Mesenchymal stem cell (in vitro differentiated cells and primary cell): Measurements from ENCODE around the gene CYYR1.

Source experiments
- DNase-seq: peaks from one replicate; pipeline ENCODE4 v3.0.0-alpha.2; 2013
- H2AFZ ChIP-seq: one replicate; pipeline ENCODE4 v1.6.1; 2013; ENCODE audit warnings: low read depth, mild to moderate bottlenecking, control low read depth, inconsistent platforms, low read length, moderate library complexity
- H2AK5ac ChIP-seq: 2 replicates; pipeline ENCODE4 v1.6.1; 2013; ENCODE audit warnings: low read length, moderate library complexity, mild to moderate bottlenecking, inconsistent platforms; ENCODE audit not compliant: severe bottlenecking
- H2BK120ac ChIP-seq: one replicate; pipeline ENCODE4 v1.6.1; 2013; ENCODE audit warnings: low read depth, mild to moderate bottlenecking, inconsistent platforms, low read length, moderate library complexity
- H2BK12ac ChIP-seq, 2 experiments: one replicate each; pipeline ENCODE4 v1.6.1; 2013; ENCODE audit warnings: inconsistent platforms in 2 of 2, low read length in 2 of 2, mild to moderate bottlenecking in 2 of 2, moderate library complexity in 2 of 2, control low read depth in 1 of 2
- H2BK15ac ChIP-seq: one replicate; pipeline ENCODE4 v1.6.1; 2013; ENCODE audit warnings: mild to moderate bottlenecking, low read depth, inconsistent platforms; ENCODE audit not compliant: poor library complexity, severe bottlenecking
- H2BK5ac ChIP-seq: 2 replicates; pipeline ENCODE4 v1.6.1; 2013; ENCODE audit warnings: low read depth, mild to moderate bottlenecking, low read length, control low read depth, inconsistent platforms; ENCODE audit not compliant: poor library complexity, severe bottlenecking
- H3K14ac ChIP-seq, 2 experiments: one replicate each; pipeline ENCODE4 v1.6.1; 2013; ENCODE audit warnings: inconsistent platforms in 2 of 2, low read length in 2 of 2, control low read depth in 1 of 2, mild to moderate bottlenecking in 1 of 2, moderate library complexity in 1 of 2
- H3K18ac ChIP-seq, 2 experiments: one replicate each; pipeline ENCODE4 v1.6.1; 2013; ENCODE audit warnings: inconsistent platforms in 2 of 2, low read length in 2 of 2, control low read depth in 1 of 2, low read depth in 1 of 2, mild to moderate bottlenecking in 1 of 2
- H3K23ac ChIP-seq, 2 experiments: one replicate each; pipeline ENCODE4 v1.6.1; 2013; ENCODE audit warnings: inconsistent platforms in 2 of 2, low read length in 2 of 2, mild to moderate bottlenecking in 2 of 2, moderate library complexity in 2 of 2, control low read depth in 1 of 2
- H3K27ac ChIP-seq: 2 replicates; pipeline ENCODE4 v1.5.1; 2013; ENCODE audit warnings: mild to moderate bottlenecking, moderate library complexity, low read length, control low read depth, inconsistent platforms; ENCODE audit not compliant: poor library complexity, severe bottlenecking
- H3K27me3 ChIP-seq, 2 experiments: 2 replicates each; pipeline versions ENCODE4 v1.6.1 to v1.7.0; 2013; ENCODE audit warnings: low read length in 2 of 2, mild to moderate bottlenecking in 2 of 2, moderate library complexity in 2 of 2, control low read depth in 1 of 2, inconsistent platforms in 1 of 2; ENCODE audit not compliant: control insufficient read depth in 1 of 2, insufficient read depth in 1 of 2
- H3K36me3 ChIP-seq, 2 experiments: 2 replicates each; pipeline versions ENCODE4 v1.6.1 to v1.7.0; 2013; ENCODE audit warnings: low read length in 2 of 2, control low read depth in 1 of 2, inconsistent platforms in 1 of 2, low read depth in 1 of 2, mild to moderate bottlenecking in 1 of 2; ENCODE audit not compliant: insufficient read depth in 2 of 2, control insufficient read depth in 1 of 2
- H3K4ac ChIP-seq, 2 experiments: one replicate each; pipeline ENCODE4 v1.6.1; 2013; ENCODE audit warnings: inconsistent platforms in 2 of 2, low read length in 2 of 2, mild to moderate bottlenecking in 2 of 2, moderate library complexity in 2 of 2, control low read depth in 1 of 2, low read depth in 1 of 2
- H3K4me1 ChIP-seq: 2 replicates; pipeline ENCODE4 v1.6.1; 2013; ENCODE audit warnings: low read depth, low read length, control low read depth; ENCODE audit not compliant: control insufficient read depth, insufficient read depth
- H3K4me2 ChIP-seq: 2 replicates; pipeline ENCODE4 v1.6.1; 2013; ENCODE audit warnings: low read length, mild to moderate bottlenecking, inconsistent platforms; ENCODE audit not compliant: poor library complexity, severe bottlenecking
- H3K4me3 ChIP-seq, 2 experiments: 2 replicates each; pipeline versions ENCODE4 v1.5.1 to v1.7.0; 2013; ENCODE audit warnings: low read length in 2 of 2, mild to moderate bottlenecking in 2 of 2, control low read depth in 1 of 2, low read depth in 1 of 2; ENCODE audit not compliant: insufficient read depth in 1 of 2
- H3K79me1 ChIP-seq: replicated peaks from 2 replicates; pipeline ENCODE4 v1.6.1; 2013; ENCODE audit warnings: mild to moderate bottlenecking, control low read depth, low read length, inconsistent platforms; ENCODE audit not compliant: poor library complexity, severe bottlenecking
- H3K9ac ChIP-seq: 2 replicates; pipeline ENCODE4 v1.7.0; 2013; ENCODE audit warnings: mild to moderate bottlenecking, low read length, moderate library complexity
- H3K9me3 ChIP-seq: 2 replicates; pipeline ENCODE4 v1.7.0; 2013; ENCODE audit warnings: mild to moderate bottlenecking, low read length; ENCODE audit not compliant: control insufficient read depth
- H4K8ac ChIP-seq: one replicate; pipeline ENCODE4 v1.6.1; 2013; ENCODE audit warnings: inconsistent platforms, mild to moderate bottlenecking, low read length, moderate library complexity
- H4K91ac ChIP-seq: one replicate; pipeline ENCODE4 v1.6.1; 2013; ENCODE audit warnings: mild to moderate bottlenecking, low read length, inconsistent platforms
- WGBS: methylation state at CpG from one replicate; pipeline ENCODE4 v1.1.7; 2013; ENCODE audit warnings: mixed read lengths; 5-methylcytosine and 5-hydroxymethylcytosine counted together

Gene CYYR1

DNA sequence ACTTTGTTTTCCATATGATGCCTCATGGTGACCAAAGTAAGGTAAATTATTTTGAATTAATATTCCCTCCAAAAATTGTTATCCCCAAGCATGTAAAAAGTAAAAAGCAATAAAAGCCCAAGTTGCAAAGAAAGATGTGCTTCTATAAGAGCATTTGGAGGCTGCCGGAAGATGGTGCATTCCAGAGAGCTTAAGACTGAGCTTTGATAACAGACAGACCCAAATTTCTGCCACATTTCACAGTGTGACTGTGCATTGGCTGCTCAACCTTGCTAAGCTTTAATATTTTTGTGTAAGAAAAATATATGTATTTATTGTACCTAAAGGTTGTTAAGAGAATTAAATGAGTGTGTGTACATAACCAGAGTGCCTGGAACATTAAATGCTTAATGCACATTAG is 67.9 kb downstream of the CYYR1 start:
- H2BK5ac ChIP-seq: no peak overlapping the region
- no peak overlapping the region for H4K91ac ChIP-seq
- no peak overlapping the region for H2BK120ac ChIP-seq
- H2BK12ac ChIP-seq: no peak overlapping the region
- no peaks in the 10 kb centered on the region for H3K79me1 ChIP-seq
- no peaks in the 10 kb centered on the region for H3K9me3 ChIP-seq
- no peak overlapping the region for H3K14ac ChIP-seq
- H3K27ac ChIP-seq: no peak overlapping the region
- no peak overlapping the region for H3K18ac ChIP-seq
- DNase-seq: peak; percentile 1
- no peak overlapping the region for H3K4ac ChIP-seq
- H3K27me3 ChIP-seq: no peaks in the 10 kb centered on the region
- H2AK5ac ChIP-seq: no peak overlapping the region
- no peaks in the 10 kb centered on the region for H3K4me1 ChIP-seq
- no peak overlapping the region for H3K9ac ChIP-seq
- H3K4me3 ChIP-seq: no peak overlapping the region
- WGBS: 50% methylated on average over 1 of the region's 1 CpG
- no peaks in the 10 kb centered on the region for H3K36me3 ChIP-seq
- no peak overlapping the region for H2AFZ ChIP-seq
- no peak overlapping the region for H3K4me2 ChIP-seq
- H4K8ac ChIP-seq: no peak overlapping the region
- no peak overlapping the region for H2BK15ac ChIP-seq
- no peak overlapping the region for H3K23ac ChIP-seq

GRCh38 chr21:26503414-26503813 is 69.7 kb downstream of the CYYR1 start:
- Histone ChIP-seq H2BK120ac (no peak overlapping the region), H4K8ac (no peak overlapping the region), H3K4me1 (no peaks in the 10 kb centered on the region), H3K18ac (no peak overlapping the region), H3K23ac (no peak overlapping the region), H3K4me2 (no peak overlapping the region), H3K9me3 (no peaks in the 10 kb centered on the region), H3K9ac (no peak overlapping the region), H3K4me3 (no peak overlapping the region), H3K27me3 (no peaks in the 10 kb centered on the region), H3K4ac (no peak overlapping the region), H3K14ac (no peak overlapping the region), H2AFZ (no peak overlapping the region), H2BK12ac (no peak overlapping the region), H3K36me3 (no peaks in the 10 kb centered on the region), H3K79me1 (no peaks in the 10 kb centered on the region), H3K27ac (no peak overlapping the region), H2BK5ac (no peak overlapping the region), H2BK15ac (no peak overlapping the region), H2AK5ac (no peak overlapping the region), H4K91ac (no peak overlapping the region)
- 89% methylated on average over 1 of the region's 2 CpGs for WGBS
- no peak for DNase-seq

DNA sequence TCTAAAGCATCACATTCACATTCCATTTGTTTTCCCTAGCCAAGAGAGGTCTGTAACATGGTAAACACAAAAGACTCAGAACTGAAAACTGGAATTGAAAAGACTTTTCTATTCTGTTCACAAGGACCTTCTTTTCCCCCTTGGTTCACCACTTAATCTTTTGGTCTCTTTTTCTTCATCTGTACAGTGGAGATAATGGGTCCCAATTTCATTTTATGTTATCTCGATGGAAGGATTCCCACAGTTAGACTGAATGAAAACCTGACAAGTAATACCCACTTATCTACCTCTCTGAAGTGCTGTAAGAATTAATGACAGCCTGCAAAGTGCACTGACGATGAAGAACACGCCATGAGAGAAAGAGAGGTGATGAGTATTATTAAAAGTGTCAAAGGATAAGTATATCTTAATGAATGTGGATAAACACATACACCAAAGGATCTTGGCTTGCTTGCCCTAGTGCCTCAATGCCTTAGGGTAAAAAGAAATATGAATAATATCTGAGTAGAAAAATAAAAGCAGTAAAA is 71.5 kb downstream of the CYYR1 start:
- H3K4me1 ChIP-seq: no peaks in the 10 kb centered on the region
- no peak overlapping the region for H3K4ac ChIP-seq
- no peak overlapping the region for H3K18ac ChIP-seq
- H2AFZ ChIP-seq: no peak overlapping the region
- H3K4me2 ChIP-seq: no peak overlapping the region
- no peak overlapping the region for H2BK5ac ChIP-seq
- no peak overlapping the region for H2AK5ac ChIP-seq
- H3K79me1 ChIP-seq: no peaks in the 10 kb centered on the region
- no peak overlapping the region for H2BK15ac ChIP-seq
- H4K8ac ChIP-seq: no peak overlapping the region
- no peak overlapping the region for H3K23ac ChIP-seq
- H4K91ac ChIP-seq: no peak overlapping the region
- WGBS: 100% methylated on average over 2 of the region's 3 CpGs
- H2BK12ac ChIP-seq: no peak overlapping the region
- no peak for DNase-seq
- no peak overlapping the region for H2BK120ac ChIP-seq
- no peak overlapping the region for H3K4me3 ChIP-seq
- no peak overlapping the region for H3K27ac ChIP-seq
- H3K9ac ChIP-seq: no peak overlapping the region
- H3K9me3 ChIP-seq: no peaks in the 10 kb centered on the region
- no peaks in the 10 kb centered on the region for H3K36me3 ChIP-seq
- H3K27me3 ChIP-seq: no peaks in the 10 kb centered on the region
- no peak overlapping the region for H3K14ac ChIP-seq

DNA sequence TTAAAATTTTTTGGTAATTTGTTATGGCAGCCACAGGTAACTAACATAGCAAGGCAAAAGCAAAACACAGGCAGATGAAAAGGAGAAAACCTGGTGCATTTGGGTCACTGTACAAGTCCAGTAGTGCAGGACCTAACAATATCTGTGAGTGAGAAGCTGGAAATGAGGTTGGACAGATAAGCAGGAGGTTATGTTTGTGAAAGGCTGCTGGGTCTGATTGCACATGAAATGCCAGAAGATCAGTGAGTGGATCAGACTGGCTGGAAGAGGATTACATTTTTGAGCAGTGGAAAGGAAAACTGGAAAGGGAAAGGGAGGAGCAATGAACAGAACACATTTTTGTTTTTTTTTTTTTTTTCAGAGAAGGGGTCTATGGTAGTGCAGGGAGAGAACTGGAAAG is 73.6 kb downstream of the CYYR1 start:
- H3K79me1 ChIP-seq: no peaks in the 10 kb centered on the region
- H4K8ac ChIP-seq: no peak overlapping the region
- no peaks in the 10 kb centered on the region for H3K27me3 ChIP-seq
- no peak overlapping the region for H4K91ac ChIP-seq
- no peak overlapping the region for H2BK5ac ChIP-seq
- no peaks in the 10 kb centered on the region for H3K36me3 ChIP-seq
- H3K9ac ChIP-seq: no peak overlapping the region
- H3K23ac ChIP-seq: no peak overlapping the region
- H3K27ac ChIP-seq: no peak overlapping the region
- H2AFZ ChIP-seq: no peak overlapping the region
- no peak overlapping the region for H3K4me2 ChIP-seq
- DNase-seq: no peak
- no peak overlapping the region for H3K14ac ChIP-seq
- H2AK5ac ChIP-seq: no peak overlapping the region
- no peak overlapping the region for H3K18ac ChIP-seq
- H2BK120ac ChIP-seq: no peak overlapping the region
- no peaks in the 10 kb centered on the region for H3K9me3 ChIP-seq
- no peak overlapping the region for H2BK12ac ChIP-seq
- H2BK15ac ChIP-seq: no peak overlapping the region
- H3K4me3 ChIP-seq: no peak overlapping the region
- H3K4me1 ChIP-seq: no peaks in the 10 kb centered on the region
- no peak overlapping the region for H3K4ac ChIP-seq
